ENCODE results near the gene SRP9.

DNA sequence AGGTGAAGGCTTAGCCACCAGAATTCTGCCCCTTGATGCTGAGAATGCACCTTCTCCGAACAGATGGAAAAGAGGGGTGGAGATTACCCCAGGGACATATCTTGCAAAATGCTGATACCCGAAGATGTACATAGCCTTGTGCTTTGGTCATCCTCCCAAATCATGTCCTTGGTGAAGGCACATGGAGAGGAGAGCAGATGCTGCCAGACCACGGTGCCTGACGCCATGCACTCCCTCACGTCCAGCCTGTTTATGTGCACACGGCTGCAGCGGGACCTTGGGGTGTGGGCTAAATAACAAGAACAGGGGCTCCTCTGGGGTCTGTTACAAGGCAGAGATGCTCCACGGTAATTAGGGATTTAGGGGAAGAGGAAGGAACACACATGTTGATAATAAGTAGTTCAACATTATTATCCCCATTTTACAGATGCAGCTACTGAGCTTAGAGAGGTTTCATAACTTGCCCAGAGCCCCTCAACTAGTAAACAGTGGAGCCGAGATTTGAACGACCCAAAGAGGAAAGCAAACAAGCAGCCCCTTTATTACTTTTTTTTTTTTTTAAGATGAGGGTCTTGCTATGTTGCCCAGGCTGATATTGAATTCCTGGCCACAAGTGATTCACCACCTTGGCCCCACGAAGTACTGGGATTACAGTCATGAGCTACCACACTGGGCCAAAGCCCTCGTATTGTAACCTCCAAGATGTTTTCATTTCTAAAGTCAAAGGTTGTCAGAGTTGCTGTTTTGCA is 45.2 kb downstream of the SRP9 start:
- TF ChIP-seq CTCF (conservative IDR thresholded peaks at IDR 0.05; ENCODE audit: low read depth in 2 of 2) (no peak), EZH2 (IDR thresholded peaks at IDR 0.05; ENCODE audit: low read depth, unreplicated experiment) (no peak), JUNB (IDR thresholded peaks at IDR 0.05; ENCODE audit: unreplicated experiment) (no peak), POLR2AphosphoS5 (IDR thresholded peaks at IDR 0.05; ENCODE audit: low read depth) (no peak), NANOG (IDR thresholded peaks at IDR 0.05; ENCODE audit: borderline replicate concordance) (no peak), ZNF331 (CRISPR knock-in tag; IDR thresholded peaks at IDR 0.05; ENCODE audit: low read depth) (no peak), EZH2phosphoT487 (IDR thresholded peaks at IDR 0.05; ENCODE audit: unreplicated experiment) (no peak), CREB1 (CRISPR knock-in tag; IDR thresholded peaks at IDR 0.05; ENCODE audit: low read depth) (no peak), ZNF114 (CRISPR knock-in tag; IDR thresholded peaks at IDR 0.05) (no peak)
- TF ChIP-seq, protein P1, sequence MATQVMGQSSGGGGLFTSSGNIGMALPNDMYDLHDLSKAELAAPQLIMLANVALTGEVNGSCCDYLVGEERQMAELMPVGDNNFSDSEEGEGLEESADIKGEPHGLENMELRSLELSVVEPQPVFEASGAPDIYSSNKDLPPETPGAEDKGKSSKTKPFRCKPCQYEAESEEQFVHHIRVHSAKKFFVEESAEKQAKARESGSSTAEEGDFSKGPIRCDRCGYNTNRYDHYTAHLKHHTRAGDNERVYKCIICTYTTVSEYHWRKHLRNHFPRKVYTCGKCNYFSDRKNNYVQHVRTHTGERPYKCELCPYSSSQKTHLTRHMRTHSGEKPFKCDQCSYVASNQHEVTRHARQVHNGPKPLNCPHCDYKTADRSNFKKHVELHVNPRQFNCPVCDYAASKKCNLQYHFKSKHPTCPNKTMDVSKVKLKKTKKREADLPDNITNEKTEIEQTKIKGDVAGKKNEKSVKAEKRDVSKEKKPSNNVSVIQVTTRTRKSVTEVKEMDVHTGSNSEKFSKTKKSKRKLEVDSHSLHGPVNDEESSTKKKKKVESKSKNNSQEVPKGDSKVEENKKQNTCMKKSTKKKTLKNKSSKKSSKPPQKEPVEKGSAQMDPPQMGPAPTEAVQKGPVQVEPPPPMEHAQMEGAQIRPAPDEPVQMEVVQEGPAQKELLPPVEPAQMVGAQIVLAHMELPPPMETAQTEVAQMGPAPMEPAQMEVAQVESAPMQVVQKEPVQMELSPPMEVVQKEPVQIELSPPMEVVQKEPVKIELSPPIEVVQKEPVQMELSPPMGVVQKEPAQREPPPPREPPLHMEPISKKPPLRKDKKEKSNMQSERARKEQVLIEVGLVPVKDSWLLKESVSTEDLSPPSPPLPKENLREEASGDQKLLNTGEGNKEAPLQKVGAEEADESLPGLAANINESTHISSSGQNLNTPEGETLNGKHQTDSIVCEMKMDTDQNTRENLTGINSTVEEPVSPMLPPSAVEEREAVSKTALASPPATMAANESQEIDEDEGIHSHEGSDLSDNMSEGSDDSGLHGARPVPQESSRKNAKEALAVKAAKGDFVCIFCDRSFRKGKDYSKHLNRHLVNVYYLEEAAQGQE (IDR thresholded peaks at IDR 0.05; ENCODE audit: unreplicated experiment) = no peak
- TF ChIP-seq, protein P2, sequence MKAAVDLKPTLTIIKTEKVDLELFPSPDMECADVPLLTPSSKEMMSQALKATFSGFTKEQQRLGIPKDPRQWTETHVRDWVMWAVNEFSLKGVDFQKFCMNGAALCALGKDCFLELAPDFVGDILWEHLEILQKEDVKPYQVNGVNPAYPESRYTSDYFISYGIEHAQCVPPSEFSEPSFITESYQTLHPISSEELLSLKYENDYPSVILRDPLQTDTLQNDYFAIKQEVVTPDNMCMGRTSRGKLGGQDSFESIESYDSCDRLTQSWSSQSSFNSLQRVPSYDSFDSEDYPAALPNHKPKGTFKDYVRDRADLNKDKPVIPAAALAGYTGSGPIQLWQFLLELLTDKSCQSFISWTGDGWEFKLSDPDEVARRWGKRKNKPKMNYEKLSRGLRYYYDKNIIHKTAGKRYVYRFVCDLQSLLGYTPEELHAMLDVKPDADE (IDR thresholded peaks at IDR 0.05) = no peak

Measured in GM23338 (cell line).